Activated naive CD8-positive, alpha-beta T cell treated with anti-CD3 and anti-CD28 coated beads, Interleukin-2, amount 50 U/mL, for 24 hours (primary cell): ENCODE results near the gene GPR84.
A peak's percentile ranks its signal among the peaks of the same experiment; 100 is the strongest.
"Not testable (repeated sequence)": the region's sequence is repeated elsewhere in the genome, so short reads cannot be mapped to it uniquely, and the experiment has no call there.

Experiments used
- ATAC-seq: fragments of 150-1000 bp; cut with Tn5 transposase; one replicate; pipeline ENCODE4 v1.10.0; 2021
- DNase-seq: peaks from one replicate; pipeline ENCODE4 v3.0.0; 2021
- H3K27ac Mint-ChIP-seq: one replicate; pipeline ENCODE4 v1.8.0; 2021; ENCODE audit warnings: mild to moderate bottlenecking, mixed read lengths
- H3K27me3 Mint-ChIP-seq: one replicate; pipeline ENCODE4 v1.8.0; 2021; ENCODE audit warnings: mixed read lengths
- H3K36me3 Mint-ChIP-seq: one replicate; pipeline ENCODE4 v1.8.0; 2021; ENCODE audit warnings: low read depth, mixed read lengths
- H3K4me1 Mint-ChIP-seq: one replicate; pipeline ENCODE4 v1.8.0; 2021; ENCODE audit warnings: mixed read lengths
- H3K4me3 Mint-ChIP-seq: one replicate; pipeline ENCODE4 v1.8.0; 2021; ENCODE audit warnings: mild to moderate bottlenecking, moderate library complexity, mixed read lengths
- H3K9me3 Mint-ChIP-seq: one replicate; pipeline ENCODE4 v1.8.0; 2021; ENCODE audit warnings: mixed read lengths

GPR84 gene

DNA sequence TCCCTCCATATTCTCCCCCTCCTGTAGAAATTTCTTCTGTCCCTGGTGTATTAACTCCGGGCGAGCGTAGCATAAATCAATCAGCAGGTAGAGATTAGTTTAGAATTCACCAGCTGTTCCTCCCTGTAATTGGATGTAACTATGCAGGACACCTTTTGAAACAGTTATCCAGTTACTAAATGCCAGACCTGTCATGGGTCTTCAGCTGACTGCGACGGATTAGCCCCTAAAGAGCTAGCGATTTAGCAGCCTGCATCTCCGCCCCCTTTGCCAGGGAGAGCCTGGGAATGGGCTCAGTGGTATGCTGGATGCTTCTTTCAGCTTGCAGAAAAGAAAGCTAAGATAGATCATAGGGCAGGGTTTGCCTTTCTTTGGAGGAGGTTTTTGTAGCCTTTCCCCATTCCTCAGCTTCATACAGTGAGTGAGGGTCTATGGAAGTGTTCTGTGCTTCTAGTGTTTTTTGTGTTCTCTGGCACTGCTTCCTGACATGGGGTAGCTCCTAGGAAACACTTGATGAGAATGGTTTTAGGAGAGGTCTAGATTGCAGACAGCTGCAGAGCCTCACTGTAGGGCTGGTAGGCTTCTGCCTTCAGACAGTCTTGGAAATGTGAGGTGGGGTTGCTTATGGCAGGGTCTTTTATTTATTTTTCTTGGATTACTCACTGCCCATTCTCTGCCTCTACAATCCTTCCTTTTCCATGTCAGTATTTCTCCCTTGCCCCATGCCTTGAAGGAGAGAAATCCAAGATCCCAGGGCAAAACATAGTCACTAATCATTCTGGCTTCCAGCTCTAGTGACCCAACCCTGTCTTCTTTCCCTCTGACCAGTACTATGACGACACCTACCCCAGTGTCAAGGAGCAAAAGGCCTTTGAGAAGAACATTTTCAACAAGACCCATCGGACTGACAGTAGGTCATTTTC lies 22.6 kb downstream of the GPR84 start:
- Mint-ChIP-seq H3K4me3 (no peak overlapping the region), H3K27me3 (no peaks in the 10 kb centered on the region), H3K27ac (no peak overlapping the region), H3K4me1 (no peaks in the 10 kb centered on the region), H3K36me3 (peaks cover 32% of the 10 kb centered on the region), H3K9me3 (no peaks in the 10 kb centered on the region)
- DNase-seq (no peak), ATAC-seq (no peak)

DNA sequence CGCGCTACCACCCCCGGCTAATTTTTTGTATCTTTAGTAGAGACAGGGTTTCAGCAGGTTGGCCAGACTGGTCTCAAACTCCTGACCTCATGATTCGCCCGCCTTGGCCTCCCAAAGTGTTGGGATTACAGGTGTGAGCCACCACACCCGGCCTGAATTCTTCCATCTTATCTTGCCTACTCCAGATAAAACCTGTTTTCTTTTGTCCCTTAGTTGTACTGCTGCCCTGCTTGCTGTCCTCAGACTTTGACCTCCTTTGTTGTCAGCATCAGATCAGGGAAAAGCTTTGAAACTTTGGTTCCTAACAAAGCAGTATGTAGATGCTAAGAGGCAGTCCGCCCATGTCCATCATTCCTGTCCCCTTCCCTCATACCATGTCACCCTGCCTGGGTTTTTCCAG lies 23.4 kb downstream of the GPR84 start:
- Mint-ChIP-seq H3K36me3 (peaks cover 32% of the 10 kb centered on the region), H3K4me3 (no peak overlapping the region), H3K4me1 (no peaks in the 10 kb centered on the region), H3K9me3 (no peaks in the 10 kb centered on the region), H3K27me3 (no peaks in the 10 kb centered on the region), H3K27ac (no peak overlapping the region)
- ATAC-seq (no peak), DNase-seq (no peak)

DNA sequence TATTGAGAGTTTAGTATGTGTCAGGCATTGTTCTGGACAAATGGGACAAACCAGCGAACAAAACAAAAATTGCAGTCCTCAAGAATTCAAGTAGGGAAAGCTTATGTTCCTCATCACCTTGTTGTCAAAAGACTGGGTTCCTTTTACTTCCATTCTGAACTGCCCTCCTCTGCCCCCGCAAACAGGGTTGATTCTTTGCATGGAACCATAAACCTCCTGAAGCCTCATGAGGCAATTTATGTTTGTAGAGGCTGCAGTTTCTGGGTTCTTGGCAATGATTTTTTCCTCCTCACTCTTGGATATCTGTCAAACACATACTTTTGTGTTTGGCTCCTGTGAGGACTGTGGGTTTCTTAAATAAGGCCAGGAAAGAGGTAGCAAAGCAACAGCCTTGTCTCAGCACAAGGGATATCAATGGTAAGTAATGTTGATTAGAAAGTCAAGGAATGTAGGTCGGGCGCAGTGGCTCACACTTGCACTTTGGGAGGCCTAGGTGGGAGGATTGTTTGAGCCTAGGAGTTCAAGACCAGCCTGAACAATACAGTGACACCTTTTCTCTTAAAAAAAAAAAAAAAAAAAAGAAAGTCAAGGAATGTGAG lies 25.5 kb downstream of the GPR84 start:
- no peak for DNase-seq
- H3K27ac Mint-ChIP-seq, result no peak overlapping the region
- H3K4me1 Mint-ChIP-seq, result peaks cover under 1% of the 10 kb centered on the region
- no peak for ATAC-seq
- no peak overlapping the region for H3K4me3 Mint-ChIP-seq
- H3K9me3 Mint-ChIP-seq, result no peaks in the 10 kb centered on the region
- H3K36me3 Mint-ChIP-seq, result peaks cover 25% of the 10 kb centered on the region
- no peaks in the 10 kb centered on the region for H3K27me3 Mint-ChIP-seq

DNA sequence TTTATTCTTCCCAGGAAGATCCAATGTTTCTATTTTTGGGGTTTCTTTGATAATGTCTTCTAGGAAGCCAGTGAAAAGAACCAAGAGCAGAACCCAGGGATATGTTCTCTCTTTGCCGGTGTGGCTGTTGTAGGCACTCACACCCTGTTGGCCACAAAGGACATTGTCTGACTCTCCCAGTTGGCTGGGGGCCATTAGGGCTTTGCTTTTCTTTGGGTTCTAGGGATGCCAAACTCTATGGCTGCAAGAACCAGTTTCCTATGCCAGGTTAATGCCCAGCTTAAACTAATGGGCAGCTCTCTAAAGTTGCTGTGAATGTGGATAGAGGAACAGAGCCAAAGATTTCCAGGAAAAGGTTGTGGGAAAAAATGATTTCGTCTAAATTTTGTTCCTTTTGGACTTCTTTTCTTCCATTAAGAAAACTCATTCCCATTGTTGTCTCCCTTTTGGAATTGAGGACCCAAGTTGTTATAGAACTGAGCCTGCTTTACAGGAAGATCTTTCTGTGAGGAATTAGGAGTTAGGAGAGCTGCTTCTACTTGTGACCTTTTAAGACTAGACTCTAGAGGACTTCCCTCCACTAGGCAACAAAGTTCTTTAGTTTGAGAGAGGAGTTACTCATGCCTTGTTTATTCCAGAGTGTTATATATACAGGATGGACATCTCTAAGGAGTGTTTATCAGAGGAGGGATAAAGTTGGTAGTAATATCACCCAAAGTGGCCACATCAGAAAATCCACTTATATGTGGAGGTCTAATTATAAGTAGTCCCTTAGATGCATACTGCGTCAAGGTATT lies 26.2 kb downstream of the GPR84 start:
- ATAC-seq, result no peak
- peaks cover 7% of the 10 kb centered on the region for H3K4me1 Mint-ChIP-seq
- peaks cover 19% of the 10 kb centered on the region for H3K36me3 Mint-ChIP-seq
- H3K27me3 Mint-ChIP-seq, result no peaks in the 10 kb centered on the region
- no peak for DNase-seq
- H3K27ac Mint-ChIP-seq, result no peak overlapping the region
- H3K4me3 Mint-ChIP-seq, result no peak overlapping the region
- H3K9me3 Mint-ChIP-seq, result no peaks in the 10 kb centered on the region

GRCh38 chr12:54337280-54337842 lies 26.9 kb downstream of the GPR84 start:
- H3K27me3 Mint-ChIP-seq, result no peaks in the 10 kb centered on the region
- ATAC-seq, result no peak

DNA sequence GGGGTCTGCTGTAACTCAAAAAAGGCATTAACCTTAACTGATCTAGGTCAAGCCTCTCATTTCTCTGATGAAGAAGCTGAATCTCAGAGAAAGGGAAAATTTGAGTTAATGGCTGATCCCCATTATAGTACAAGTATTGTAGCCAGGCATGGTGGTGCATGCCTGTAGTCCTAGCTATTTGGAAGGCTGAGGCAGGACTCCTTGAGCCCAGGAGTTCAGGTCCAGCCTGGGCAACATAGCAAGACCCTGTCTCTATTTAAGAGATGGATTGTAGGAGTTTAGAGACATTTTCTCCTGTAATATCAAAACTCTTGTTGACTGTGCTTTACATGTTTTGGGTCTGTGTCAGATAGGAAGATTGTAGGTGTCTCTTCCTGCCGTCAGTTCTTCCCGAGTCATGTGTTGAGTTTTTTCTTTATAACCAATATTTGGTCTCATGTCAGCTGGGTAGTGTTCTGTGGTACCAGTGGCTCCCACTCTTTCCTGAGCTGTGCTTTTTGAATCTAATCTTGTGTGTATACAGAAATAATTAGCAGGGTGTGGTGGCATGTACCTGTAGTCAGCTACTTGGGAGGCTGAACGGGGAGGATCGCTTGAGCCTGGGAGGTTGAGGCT lies 30.8 kb downstream of the GPR84 start:
- H3K9me3 Mint-ChIP-seq, result no peaks in the 10 kb centered on the region
- no peaks in the 10 kb centered on the region for H3K27me3 Mint-ChIP-seq
- DNase-seq (no peak), ATAC-seq (no peak)
- no peak overlapping the region for H3K27ac Mint-ChIP-seq
- H3K4me3 Mint-ChIP-seq, result no peak overlapping the region
- peaks cover 27% of the 10 kb centered on the region for H3K4me1 Mint-ChIP-seq
- H3K36me3 Mint-ChIP-seq, result no peaks in the 10 kb centered on the region

More at GRCh38 chr12:54337280-54337842, 26.9 kb downstream of the GPR84 start:
- Mint-ChIP-seq H3K9me3 (no peaks in the 10 kb centered on the region), H3K36me3 (peaks cover 14% of the 10 kb centered on the region), H3K27ac (no peak overlapping the region), H3K4me3 (no peak overlapping the region), H3K4me1 (peaks cover 7% of the 10 kb centered on the region)
- no peak for DNase-seq

GRCh38 chr12:54331461-54331860 lies 32.8 kb downstream of the GPR84 start:
- H3K9me3 Mint-ChIP-seq, result no peaks in the 10 kb centered on the region
- no peak for ATAC-seq
- no peak overlapping the region for H3K4me3 Mint-ChIP-seq
- no peak for DNase-seq
- peaks cover 41% of the 10 kb centered on the region for H3K4me1 Mint-ChIP-seq
- H3K27me3 Mint-ChIP-seq, result no peaks in the 10 kb centered on the region
- no peaks in the 10 kb centered on the region for H3K36me3 Mint-ChIP-seq
- no peak overlapping the region for H3K27ac Mint-ChIP-seq

- no peaks in the 10 kb centered on the region for H3K9me3 Mint-ChIP-seq
- H3K4me3 Mint-ChIP-seq, result no peak overlapping the region
- no peaks in the 10 kb centered on the region for H3K27me3 Mint-ChIP-seq
- no peaks in the 10 kb centered on the region for H3K36me3 Mint-ChIP-seq
- H3K27ac Mint-ChIP-seq, result peak overlapping the region; percentile 16
- DNase-seq (no peak), ATAC-seq (no peak)
- H3K4me1 Mint-ChIP-seq, result peaks cover 47% of the 10 kb centered on the region
These were observed 33.8 kb downstream of the GPR84 start for GRCh38 chr12:54330442-54330841.

- DNase-seq (no peak), ATAC-seq (no peak)
- H3K4me3 Mint-ChIP-seq, result no peak overlapping the region
- H3K27ac Mint-ChIP-seq, result no peak overlapping the region
- no peaks in the 10 kb centered on the region for H3K9me3 Mint-ChIP-seq
- peaks cover 54% of the 10 kb centered on the region for H3K4me1 Mint-ChIP-seq
- peaks cover 4% of the 10 kb centered on the region for H3K36me3 Mint-ChIP-seq
- no peaks in the 10 kb centered on the region for H3K27me3 Mint-ChIP-seq
These were observed 34.5 kb downstream of the GPR84 start for GRCh38 chr12:54329759-54330158.

DNA sequence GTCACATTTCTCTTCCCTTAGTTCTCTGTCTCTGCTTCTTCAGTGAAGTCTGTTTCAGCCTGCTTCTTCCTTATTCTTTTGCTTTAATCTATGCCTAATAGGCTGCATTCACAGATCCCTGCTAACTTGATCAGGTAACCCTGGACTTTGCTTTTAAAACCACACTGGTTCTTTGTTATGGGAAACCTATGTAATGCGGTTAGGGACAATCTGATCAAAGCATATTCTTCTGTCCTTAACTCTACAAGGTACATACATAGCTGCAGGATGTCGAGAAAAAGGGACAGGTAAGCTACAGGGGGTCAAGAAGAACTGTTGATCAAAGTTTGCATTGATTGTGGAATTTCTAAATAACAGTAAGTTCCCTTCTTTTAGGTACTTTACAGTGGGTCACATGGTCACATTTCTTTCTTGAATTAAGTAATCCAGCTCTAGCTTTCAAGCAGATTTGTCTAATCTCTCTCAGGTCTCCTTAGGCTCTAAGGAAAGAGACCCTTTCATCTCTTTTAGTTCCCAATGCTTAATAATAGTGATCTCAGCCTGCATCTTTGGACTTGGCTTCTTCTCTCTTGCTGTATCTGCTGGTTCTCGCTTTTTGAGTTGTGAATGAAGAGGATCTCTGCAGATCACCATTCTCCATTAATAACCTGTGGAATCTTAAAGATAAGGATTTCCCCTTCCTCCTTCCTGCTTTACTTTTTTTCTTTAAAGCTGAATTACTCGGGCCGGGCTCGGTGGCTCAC lies 35.5 kb downstream of the GPR84 start:
- Mint-ChIP-seq H3K9me3 (no peaks in the 10 kb centered on the region), H3K27ac (peak overlapping the region; percentile 19)

DNA sequence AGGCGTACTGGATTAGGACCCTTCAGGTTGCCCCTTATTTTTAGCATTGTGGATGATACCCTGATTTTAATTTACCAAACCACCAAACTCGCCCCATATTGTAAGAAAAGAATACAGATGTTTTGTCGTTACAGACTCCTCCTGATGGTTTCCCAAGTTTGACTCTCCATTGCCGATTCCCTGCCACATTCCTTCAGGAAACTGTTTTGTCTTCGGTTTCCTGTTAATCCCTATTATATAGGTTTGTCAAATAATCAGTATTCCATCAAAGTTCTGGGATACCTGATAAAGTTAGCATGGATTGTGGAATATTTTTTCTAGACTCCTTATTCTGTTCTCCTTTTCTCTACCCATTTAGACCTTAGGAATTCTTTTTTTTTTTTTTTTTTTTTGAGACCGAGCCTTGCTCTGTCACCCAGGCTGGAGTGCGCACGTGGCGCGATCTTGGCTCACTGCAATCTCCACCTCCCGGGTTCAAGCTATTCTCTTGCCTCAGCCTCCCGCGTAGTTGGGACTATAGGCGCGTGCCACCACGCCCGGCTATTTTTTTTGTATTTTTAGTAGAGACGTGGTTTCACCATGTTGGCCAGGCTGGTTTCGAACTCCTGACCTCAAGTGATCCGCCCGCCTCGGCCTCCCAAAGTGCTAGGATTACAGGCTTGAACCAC lies 38.7 kb downstream of the GPR84 start:
- peaks cover 44% of the 10 kb centered on the region for H3K4me1 Mint-ChIP-seq
- peak overlapping the region; percentile 95 for H3K27ac Mint-ChIP-seq
- H3K9me3 Mint-ChIP-seq, H3K27me3 Mint-ChIP-seq, H3K36me3 Mint-ChIP-seq, DNase-seq, ATAC-seq: not testable (repeated sequence)
- H3K4me3 Mint-ChIP-seq, result peak overlapping the region; percentile 100

More for the DNA sequence above, 35.5 kb downstream of the GPR84 start:
- DNase-seq (no peak), ATAC-seq (no peak)
- Mint-ChIP-seq H3K36me3 (peaks cover 4% of the 10 kb centered on the region), H3K4me3 (no peak overlapping the region), H3K4me1 (peaks cover 60% of the 10 kb centered on the region), H3K27me3 (no peaks in the 10 kb centered on the region)

GRCh38 chr12:54324617-54325441 lies 39.5 kb downstream of the GPR84 start, which contains the start of gene COPZ1:
Gene COPZ1 (plus strand): TSS chr12:54325131. CDS start chr12:54325164, 33 bp downstream.
- Mint-ChIP-seq H3K9me3 (no peaks in the 10 kb centered on the region), H3K27ac (peak within 1 kb of the TSS; percentile 95), H3K4me3 (peak within 1 kb of the TSS; percentile 100), H3K4me1 (peaks cover 39% of the 10 kb centered on the region), H3K27me3 (no peaks in the 10 kb centered on the region), H3K36me3 (peaks cover 4% of the 10 kb centered on the region)
- DNase-seq (peak; percentile 90), ATAC-seq (peak; percentile 99)
